ENCODE data around the gene DNAI7. TPM values are rescaled to one million over a fixed set of nuclear protein-coding genes. Genes with fewer than 3 reads are reported as not detected.

Gene DNAI7
- polyA plus RNA-seq, 3 donors: 5.8 to 7.4 (median 5.8) TPM

Other genes starting within 250 kb of the DNAI7 start
- gene BCAT1, start 246.1 kb downstream of the DNAI7 start, polyA plus RNA-seq (ENCODE audit: insufficient read length in 3 of 3): 10 to 100 TPM; 56.2 to 60.0 (median 57.3) TPM
- gene ETFRF1, start 77 bp upstream of the DNAI7 start, polyA plus RNA-seq (ENCODE audit: insufficient read length in 3 of 3): 10 to 100 TPM; 41.3 to 49.2 (median 46.4) TPM
- 10 to 100 TPM; 35.6 to 36.8 (median 36.0) TPM for gene KRAS, start 55.8 kb upstream of the DNAI7 start, polyA plus RNA-seq (ENCODE audit: insufficient read length in 3 of 3)

Data from right renal cortex interstitium (tissue), 3 donors.